Transverse colon (tissue), 4 donors: ENCODE results near the gene SLPI. TPM values are rescaled to one million over a fixed set of nuclear protein-coding genes. Genes with fewer than 3 reads are reported as not detected.

ENCODE experiments used
- DNase-seq: peaks from one replicate; pipeline ENCODE4 v3.0.0-alpha.2; 2019
- H3K27ac ChIP-seq, 4 donors: fragments of 200-600 bp; sonication (generic); 2 replicates each; pipeline ENCODE4 v1.5.1; 2016 to 2018; ENCODE audit warnings: inconsistent platforms in 4 of 4
- H3K27me3 ChIP-seq: fragments of 200-600 bp; sonication (generic); 2 replicates; pipeline ENCODE4 v1.5.1; 2017; ENCODE audit warnings: inconsistent platforms
- H3K36me3 ChIP-seq, 4 donors: fragments of 200-600 bp; sonication (generic); 2 replicates each; pipeline ENCODE4 v1.5.1; 2017 to 2019; ENCODE audit warnings: inconsistent platforms in 4 of 4
- H3K4me1 ChIP-seq, 4 donors: fragments of 200-600 bp; sonication (generic); 2 replicates each; pipeline ENCODE4 v1.5.1; 2017 to 2020; ENCODE audit warnings: inconsistent platforms in 4 of 4
- H3K4me3 ChIP-seq, 4 donors: fragments of 200-600 bp; sonication (generic); 1 replicate in 1 of 4; 2 replicates in 3 of 4; pipeline versions ENCODE4 v1.5.1 to v1.6.1; 2017 to 2019; ENCODE audit warnings: inconsistent platforms in 4 of 4
- H3K9me3 ChIP-seq, 2 donors: fragments of 200-600 bp; sonication (generic); 2 replicates each; pipeline ENCODE4 v1.5.1; 2017 to 2019; ENCODE audit warnings: inconsistent platforms in 2 of 2
- EP300 ChIP-seq: sonication (generic); formaldehyde crosslinking; IDR thresholded peaks from one replicate; pipeline ENCODE4 v1.6.1; 2017; ENCODE audit warnings: antibody characterized with exemption, low read depth
- POLR2A ChIP-seq: fragments of 450-650 bp; IDR thresholded peaks from one replicate; pipeline ENCODE4 v1.6.1; 2016; ENCODE audit warnings: antibody characterized with exemption, mild to moderate bottlenecking, moderate library complexity
- POLR2AphosphoS5 ChIP-seq, 3 donors: sonication (generic); formaldehyde crosslinking; IDR thresholded peaks; one replicate each; pipeline ENCODE4 v1.6.1; 2016; ENCODE audit warnings: antibody characterized with exemption in 3 of 3
- WGBS, 2 donors: methylation state at CpG; one replicate each; pipeline ENCODE4 v1.1.5; 2018; ENCODE audit warnings: low coverage in 1 of 2; 5-methylcytosine and 5-hydroxymethylcytosine counted together
- in situ Hi-C, 4 donors: fragments of 200-750 bp; cut with MboI; loops; one replicate each; pipeline versions ENCODE4 v1.15.0 to v1.15.1; 2017; ENCODE audit warnings: low sequenced_read_pairs in 3 of 4, low pct_ligation_motif_present in 1 of 4, low pct_unique_long_range_greater_than_20kb in 1 of 4
- intact Hi-C: fragments of 100-400 bp; cut with DNase I; formaldehyde crosslinking; loops from one replicate; pipeline ENCODE4 v1.15.1; 2023; ENCODE audit warnings: low total_unique reads
- total RNA-seq, 4 donors: library from RNA; depleted of rRNA; stranded (reverse); fragments of >200 nt; gene quantifications; one replicate each; pipeline ENCODE4 v1.1.0, GENCODE V29; 2016
- TF ChIP-seq, protein P1 (sequence below), 5 experiments: fragments of 200-600 bp in 3 of 5; fragments of 450-650 bp in 2 of 5; sonication (generic) in 3 of 5; IDR thresholded peaks; 1 replicate in 2 of 5; 2 replicates in 3 of 5; pipeline ENCODE4 v1.5.1; 2016 to 2017; ENCODE audit warnings: antibody characterized with exemption in 5 of 5, inconsistent platforms in 3 of 5, mild to moderate bottlenecking in 2 of 5, moderate library complexity in 1 of 5

Gene SLPI, protein sequence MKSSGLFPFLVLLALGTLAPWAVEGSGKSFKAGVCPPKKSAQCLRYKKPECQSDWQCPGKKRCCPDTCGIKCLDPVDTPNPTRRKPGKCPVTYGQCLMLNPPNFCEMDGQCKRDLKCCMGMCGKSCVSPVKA
- 10 to 100 TPM; 16.1 to 90.3 (median 48.2) TPM for total RNA-seq

DNA sequence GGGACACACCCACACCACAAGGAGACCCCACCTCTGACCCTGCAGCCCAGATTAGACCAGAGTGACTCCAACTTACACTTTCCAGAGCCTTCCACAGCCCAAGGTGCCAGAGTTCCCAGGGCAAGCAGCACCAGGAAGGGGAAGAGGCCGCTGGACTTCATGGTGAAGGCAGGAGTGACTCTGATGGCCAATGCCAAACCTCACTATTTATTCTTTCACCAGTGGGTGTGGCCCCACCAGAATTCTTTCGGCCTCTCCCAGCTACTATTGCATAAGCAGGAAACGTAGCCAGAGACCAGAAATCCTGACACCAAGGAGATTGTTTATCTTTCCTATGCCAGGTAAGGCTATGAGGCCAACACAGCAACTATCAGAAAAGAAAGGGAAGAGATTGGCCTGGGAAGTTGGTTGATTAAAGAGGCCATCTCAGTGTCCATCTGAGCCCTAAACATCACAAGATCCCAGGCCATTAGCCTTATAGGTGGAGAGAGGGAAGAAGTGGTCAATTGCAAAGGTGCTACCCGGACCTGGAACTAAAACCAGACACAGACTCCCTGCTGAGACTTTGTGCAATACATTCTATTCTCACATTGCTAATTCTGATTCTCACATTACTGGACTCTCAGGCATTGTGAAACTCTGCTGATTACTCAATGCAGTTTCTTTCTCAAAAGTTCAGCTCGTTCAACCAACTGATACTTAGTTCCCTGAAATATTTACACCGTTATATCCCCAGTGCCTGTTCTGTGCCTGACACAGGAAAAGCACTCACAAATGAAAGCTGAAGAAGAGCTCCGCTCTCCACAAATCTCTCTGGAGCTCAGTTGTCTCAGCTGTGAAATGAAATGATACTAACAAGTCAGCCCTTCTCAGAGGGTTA lies at the start of gene SLPI:
TSS of gene SLPI (minus strand) at position 182 of the 880 bp plus-strand sequence. CDS start at position 161, 21 bp downstream.
- in situ Hi-C loops (no loop called here), intact Hi-C loops (no loop called here)
- peak; percentile 72 for DNase-seq
- no peaks in the 10 kb centered on the region for H3K9me3 ChIP-seq
- H3K27ac ChIP-seq = peak within 1 kb of the TSS; percentile 39 to 70 (median 62)
- peaks cover 5% of the 10 kb centered on the region for H3K27me3 ChIP-seq
- TF ChIP-seq POLR2A (peak; percentile 66), POLR2AphosphoS5 (IDR thresholded peaks at IDR 0.05) (peak in 2 of 3 donors; percentile 67 to 75), EP300 (no peak)
- TF ChIP-seq, protein P1, sequence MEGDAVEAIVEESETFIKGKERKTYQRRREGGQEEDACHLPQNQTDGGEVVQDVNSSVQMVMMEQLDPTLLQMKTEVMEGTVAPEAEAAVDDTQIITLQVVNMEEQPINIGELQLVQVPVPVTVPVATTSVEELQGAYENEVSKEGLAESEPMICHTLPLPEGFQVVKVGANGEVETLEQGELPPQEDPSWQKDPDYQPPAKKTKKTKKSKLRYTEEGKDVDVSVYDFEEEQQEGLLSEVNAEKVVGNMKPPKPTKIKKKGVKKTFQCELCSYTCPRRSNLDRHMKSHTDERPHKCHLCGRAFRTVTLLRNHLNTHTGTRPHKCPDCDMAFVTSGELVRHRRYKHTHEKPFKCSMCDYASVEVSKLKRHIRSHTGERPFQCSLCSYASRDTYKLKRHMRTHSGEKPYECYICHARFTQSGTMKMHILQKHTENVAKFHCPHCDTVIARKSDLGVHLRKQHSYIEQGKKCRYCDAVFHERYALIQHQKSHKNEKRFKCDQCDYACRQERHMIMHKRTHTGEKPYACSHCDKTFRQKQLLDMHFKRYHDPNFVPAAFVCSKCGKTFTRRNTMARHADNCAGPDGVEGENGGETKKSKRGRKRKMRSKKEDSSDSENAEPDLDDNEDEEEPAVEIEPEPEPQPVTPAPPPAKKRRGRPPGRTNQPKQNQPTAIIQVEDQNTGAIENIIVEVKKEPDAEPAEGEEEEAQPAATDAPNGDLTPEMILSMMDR (IDR thresholded peaks at IDR 0.05) = no peak
- H3K4me3 ChIP-seq = no peak within 1 kb of the TSS
- WGBS, 2 donors = 25 to 49% methylated on average over 3 to 7 of the region's 7 CpGs
- H3K4me1 ChIP-seq = peaks cover 5 to 18% (median 14%) of the 10 kb centered on the region in 4 donors
- no peaks in the 10 kb centered on the region for H3K36me3 ChIP-seq

DNA sequence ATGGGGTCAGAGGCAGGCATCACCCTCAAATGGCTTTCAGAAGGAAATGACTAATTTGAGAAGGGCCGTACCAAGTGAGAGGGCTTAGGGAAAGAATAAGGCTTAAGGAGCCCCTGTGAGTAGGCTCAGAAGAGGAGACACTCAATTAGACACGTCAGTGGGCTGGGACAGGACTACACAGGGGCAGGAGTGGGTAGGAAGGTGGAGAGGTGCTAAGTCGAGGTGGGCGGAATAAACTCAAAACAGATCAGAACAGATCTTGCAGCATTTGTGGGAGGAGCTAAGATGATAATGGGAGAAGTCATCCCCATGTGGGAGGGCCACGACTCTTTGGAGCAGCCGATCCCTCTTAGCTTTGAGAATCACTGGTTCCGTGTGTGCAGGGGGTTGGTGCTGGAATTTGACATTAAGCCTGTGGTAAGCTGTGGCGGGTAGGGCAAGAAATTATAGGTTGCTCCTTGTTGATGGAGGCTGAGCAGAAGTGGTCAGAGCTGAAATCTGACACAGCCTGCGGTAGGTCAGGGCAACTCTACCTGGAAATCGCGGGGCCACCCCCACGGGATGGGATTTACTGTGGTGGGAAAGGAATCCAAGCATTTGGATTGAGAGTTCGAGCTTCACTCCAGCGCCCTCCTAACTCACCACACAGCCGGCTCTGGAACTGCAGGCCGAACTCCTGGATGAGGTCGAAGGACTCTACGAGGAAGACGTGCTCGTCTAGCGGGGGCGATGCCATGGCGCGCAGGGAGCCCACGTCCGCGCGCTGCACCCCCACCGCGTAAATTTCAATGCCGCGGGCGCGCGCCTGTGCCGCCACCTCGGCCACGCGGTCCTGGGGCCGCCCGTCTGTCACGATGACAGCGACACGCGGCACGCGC lies 49.5 kb upstream of the SLPI start:
- 79 to 92% methylated on average over 7 to 47 of the region's 47 CpGs for WGBS, 2 donors
- TF ChIP-seq, protein P1 (IDR thresholded peaks at IDR 0.05) = no peak
- no peak for TF ChIP-seq POLR2A
- TF ChIP-seq EP300 = no peak
- TF ChIP-seq POLR2AphosphoS5 (IDR thresholded peaks at IDR 0.05) = no peak
- Histone ChIP-seq H3K27ac (no peak overlapping the region), H3K36me3 (no peaks in the 10 kb centered on the region), H3K4me1 (peaks cover 0 to 10% (median 2%) of the 10 kb centered on the region in 4 donors), H3K4me3 (no peak overlapping the region), H3K9me3 (no peaks in the 10 kb centered on the region), H3K27me3 (peaks cover 39% of the 10 kb centered on the region)
- no peak for DNase-seq
- in situ Hi-C loops = loop anchor here in 1 of 4 donors (25.0 kb wide), 2 partner anchors 133 to 458 kb away; no protein-coding TSS in a partner anchor
- intact Hi-C loops = no loop called here

DNA sequence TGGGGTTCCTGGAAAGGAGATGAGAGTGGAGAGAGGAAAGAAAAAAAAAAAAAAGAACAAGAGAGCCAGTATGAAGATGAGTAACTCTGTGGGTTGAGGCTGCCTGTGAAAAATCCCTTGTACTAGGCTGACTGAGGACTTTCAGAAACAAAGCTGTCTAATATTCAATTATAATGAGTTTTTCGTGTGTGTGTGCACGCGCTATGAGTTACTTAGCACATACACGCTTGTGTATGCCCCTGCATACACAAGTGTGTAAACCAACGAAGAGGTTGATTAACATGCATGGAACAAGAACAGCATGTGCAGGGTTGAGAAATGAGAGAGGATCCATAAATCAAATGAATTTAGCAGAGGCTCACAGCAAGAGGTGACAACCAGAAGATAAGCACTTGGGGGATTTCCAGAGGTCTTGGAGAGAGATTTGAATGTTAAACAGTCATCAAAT lies 47.5 kb upstream of the SLPI start:
- peaks cover 32% of the 10 kb centered on the region for H3K27me3 ChIP-seq
- H3K9me3 ChIP-seq = no peaks in the 10 kb centered on the region
- TF ChIP-seq POLR2A (no peak), EP300 (no peak)
- TF ChIP-seq, protein P1 (IDR thresholded peaks at IDR 0.05) = no peak
- intact Hi-C loops (no loop called here), in situ Hi-C loops (loop anchor here in 1 of 4 donors (25.0 kb wide), 2 partner anchors 135 to 460 kb away; no protein-coding TSS in a partner anchor)
- DNase-seq = no peak
- H3K4me1 ChIP-seq = peaks cover 0 to 4% (median 2%) of the 10 kb centered on the region in 4 donors
- H3K4me3 ChIP-seq = no peak overlapping the region
- no peak overlapping the region for H3K27ac ChIP-seq
- no peaks in the 10 kb centered on the region for H3K36me3 ChIP-seq
- WGBS, 2 donors = 69 to 81% methylated on average over 5 of the region's 5 CpGs
